Keratinocyte (primary cell): Measurements from ENCODE around the gene EPM2AIP1.

Experiments
- EZH2 ChIP-seq: IDR thresholded peaks from one replicate; pipeline ENCODE4 v1.6.1; 2012; ENCODE audit warnings: inconsistent platforms, mild to moderate bottlenecking, low read length, moderate library complexity
- TF ChIP-seq, protein P1 (sequence below), 3 experiments: IDR thresholded peaks in 1 of 3; conservative IDR thresholded peaks in 1 of 3; optimal IDR thresholded peaks in 1 of 3; 2 replicates in 2 of 3; 3 replicates in 1 of 3; pipeline versions ENCODE3 to v1.5.1; 2011; ENCODE audit warnings: low read length in 3 of 3, mild to moderate bottlenecking in 3 of 3, moderate library complexity in 2 of 3, control low read depth in 1 of 3, inconsistent platforms in 1 of 3; ENCODE audit not compliant: insufficient read depth in 2 of 3; ENCODE audit errors: extremely low read depth in 1 of 3

DNA sequence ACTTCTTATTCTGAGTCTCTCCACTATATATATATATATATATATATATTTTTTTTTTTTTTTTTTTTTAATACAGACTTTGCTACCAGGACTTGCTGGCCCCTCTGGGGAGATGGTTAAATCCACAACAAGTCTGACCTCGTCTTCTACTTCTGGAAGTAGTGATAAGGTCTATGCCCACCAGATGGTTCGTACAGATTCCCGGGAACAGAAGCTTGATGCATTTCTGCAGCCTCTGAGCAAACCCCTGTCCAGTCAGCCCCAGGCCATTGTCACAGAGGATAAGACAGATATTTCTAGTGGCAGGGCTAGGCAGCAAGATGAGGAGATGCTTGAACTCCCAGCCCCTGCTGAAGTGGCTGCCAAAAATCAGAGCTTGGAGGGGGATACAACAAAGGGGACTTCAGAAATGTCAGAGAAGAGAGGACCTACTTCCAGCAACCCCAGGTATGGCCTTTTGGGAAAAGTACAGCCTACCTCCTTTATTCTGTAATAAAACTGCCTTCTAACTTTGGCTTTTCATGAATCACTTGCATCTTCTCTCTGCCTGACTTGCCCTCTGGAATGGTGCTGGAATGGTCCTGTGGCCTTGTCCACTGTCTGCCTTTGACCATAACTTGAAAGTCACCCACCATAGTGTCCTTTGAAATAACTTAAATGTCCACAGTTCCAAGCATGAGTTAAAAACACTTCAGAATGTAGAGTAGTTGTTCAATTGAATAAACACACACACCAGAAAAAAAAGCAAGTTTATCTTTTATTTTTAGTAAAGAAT lies 32.8 kb upstream of the EPM2AIP1 start:
- TF ChIP-seq, protein P1, sequence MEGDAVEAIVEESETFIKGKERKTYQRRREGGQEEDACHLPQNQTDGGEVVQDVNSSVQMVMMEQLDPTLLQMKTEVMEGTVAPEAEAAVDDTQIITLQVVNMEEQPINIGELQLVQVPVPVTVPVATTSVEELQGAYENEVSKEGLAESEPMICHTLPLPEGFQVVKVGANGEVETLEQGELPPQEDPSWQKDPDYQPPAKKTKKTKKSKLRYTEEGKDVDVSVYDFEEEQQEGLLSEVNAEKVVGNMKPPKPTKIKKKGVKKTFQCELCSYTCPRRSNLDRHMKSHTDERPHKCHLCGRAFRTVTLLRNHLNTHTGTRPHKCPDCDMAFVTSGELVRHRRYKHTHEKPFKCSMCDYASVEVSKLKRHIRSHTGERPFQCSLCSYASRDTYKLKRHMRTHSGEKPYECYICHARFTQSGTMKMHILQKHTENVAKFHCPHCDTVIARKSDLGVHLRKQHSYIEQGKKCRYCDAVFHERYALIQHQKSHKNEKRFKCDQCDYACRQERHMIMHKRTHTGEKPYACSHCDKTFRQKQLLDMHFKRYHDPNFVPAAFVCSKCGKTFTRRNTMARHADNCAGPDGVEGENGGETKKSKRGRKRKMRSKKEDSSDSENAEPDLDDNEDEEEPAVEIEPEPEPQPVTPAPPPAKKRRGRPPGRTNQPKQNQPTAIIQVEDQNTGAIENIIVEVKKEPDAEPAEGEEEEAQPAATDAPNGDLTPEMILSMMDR (optimal IDR thresholded peaks at IDR 0.05 in 1 of 3, IDR thresholded peaks at IDR 0.05 in 1 of 3, conservative IDR thresholded peaks at IDR 0.05 in 1 of 3; ENCODE audit: extremely low read depth in 1 of 3, insufficient read depth in 2 of 3, low read length in 3 of 3), result no peak
- TF ChIP-seq EZH2, result no peak
